Ecto neural progenitor cell (in vitro differentiated cells): ENCODE results near the gene BDKRB2.

Experiments used
- DNase-seq: peaks from one replicate; pipeline ENCODE4 v3.0.0-alpha.2; 2018; ENCODE audit warnings: low spot score

Gene BDKRB2

GRCh38 chr14:96198430-96199130 is 6.1 kb upstream of the BDKRB2 start:
- no peak for DNase-seq

- DNase-seq: no peak
Observed at GRCh38 chr14:96201157-96201556, 3.5 kb upstream of the BDKRB2 start.

GRCh38 chr14:96201965-96202364 is 2.7 kb upstream of the BDKRB2 start:
- DNase-seq: no peak

- DNase-seq: no peak
Observed at GRCh38 chr14:96202441-96203094, 2.1 kb upstream of the BDKRB2 start.

GRCh38 chr14:96203116-96203515 is 1.5 kb upstream of the BDKRB2 start:
- DNase-seq: no peak

GRCh38 chr14:96203635-96204034 is 1.0 kb upstream of the BDKRB2 start:
- DNase-seq: no peak

- DNase-seq: no peak
Observed at GRCh38 chr14:96205059-96205977, 679 bp downstream of the BDKRB2 start.

- no peak for DNase-seq
Observed at GRCh38 chr14:96205978-96206360, 1.3 kb downstream of the BDKRB2 start.

- DNase-seq: no peak
Observed at GRCh38 chr14:96206461-96206860, 1.8 kb downstream of the BDKRB2 start.

- DNase-seq: no peak
Observed at GRCh38 chr14:96207686-96208085, 3.0 kb downstream of the BDKRB2 start.

- DNase-seq: no peak
Observed at GRCh38 chr14:96208739-96209138, 4.1 kb downstream of the BDKRB2 start.

- DNase-seq: no peak
Observed at GRCh38 chr14:96212140-96212539, 7.5 kb downstream of the BDKRB2 start.

GRCh38 chr14:96212896-96213295 is 8.3 kb downstream of the BDKRB2 start:
- DNase-seq: no peak

- no peak for DNase-seq
Observed at GRCh38 chr14:96213871-96214465, 9.3 kb downstream of the BDKRB2 start.

GRCh38 chr14:96214793-96215192 is 10.2 kb downstream of the BDKRB2 start:
- no peak for DNase-seq

- no peak for DNase-seq
Observed at GRCh38 chr14:96215452-96216244, 11.0 kb downstream of the BDKRB2 start.

- no peak for DNase-seq
Observed at GRCh38 chr14:96216627-96217026, 12.0 kb downstream of the BDKRB2 start.

GRCh38 chr14:96217376-96217913 is 12.8 kb downstream of the BDKRB2 start:
- DNase-seq: no peak

GRCh38 chr14:96221109-96221650 is 16.5 kb downstream of the BDKRB2 start:
- no peak for DNase-seq

- no peak for DNase-seq
Observed at GRCh38 chr14:96221841-96222240, 17.2 kb downstream of the BDKRB2 start.

- DNase-seq: no peak
Observed at GRCh38 chr14:96224480-96225096, 19.9 kb downstream of the BDKRB2 start.
